Suprapubic skin (tissue), 4 donors: ENCODE measurements around the gene BARHL1. TPM values are rescaled to one million over a fixed set of nuclear protein-coding genes. Genes with fewer than 3 reads are reported as not detected.

Experiments
- DNase-seq, 2 donors: peaks; one replicate each; pipeline ENCODE4 v3.0.0-alpha.2; 2019; ENCODE audit warnings: low spot score in 2 of 2
- H3K27ac ChIP-seq: fragments of 200-600 bp; sonication (generic); one replicate; pipeline ENCODE4 v1.5.1; 2019
- H3K27me3 ChIP-seq: fragments of 200-600 bp; sonication (generic); one replicate; pipeline ENCODE4 v1.5.1; 2019
- H3K36me3 ChIP-seq: fragments of 200-600 bp; sonication (generic); one replicate; pipeline ENCODE4 v1.5.1; 2019
- H3K4me1 ChIP-seq: fragments of 200-600 bp; sonication (generic); one replicate; pipeline ENCODE4 v1.5.1; 2019
- H3K4me3 ChIP-seq: fragments of 200-600 bp; sonication (generic); one replicate; pipeline ENCODE4 v1.5.1; 2019; ENCODE audit warnings: mild to moderate bottlenecking
- H3K9me3 ChIP-seq: fragments of 200-600 bp; sonication (generic); one replicate; pipeline ENCODE4 v1.5.1; 2019
- CTCF ChIP-seq, 2 donors: fragments of 200-600 bp in 1 of 2; fragments of 450-650 bp in 1 of 2; sonication (generic) in 1 of 2; IDR thresholded peaks; one replicate each; pipeline ENCODE4 v1.5.1; 2016 to 2019; ENCODE audit warnings: antibody characterized with exemption in 2 of 2, mild to moderate bottlenecking in 1 of 2, moderate library complexity in 1 of 2
- EP300 ChIP-seq: sonication (generic); formaldehyde crosslinking; IDR thresholded peaks from one replicate; pipeline ENCODE4 v1.6.1; 2017; ENCODE audit warnings: antibody characterized with exemption
- POLR2A ChIP-seq, 2 donors: fragments of 450-650 bp; IDR thresholded peaks; one replicate each; pipeline ENCODE4 v1.6.1; 2017; ENCODE audit warnings: antibody characterized with exemption in 2 of 2, mild to moderate bottlenecking in 2 of 2, moderate library complexity in 2 of 2
- POLR2AphosphoS5 ChIP-seq, 3 donors: sonication (generic); formaldehyde crosslinking; IDR thresholded peaks; one replicate each; pipeline ENCODE4 v1.6.1; 2017; ENCODE audit warnings: antibody characterized with exemption in 3 of 3
- WGBS: methylation state at CpG from one replicate; pipeline ENCODE4 v1.1.5; 2018; 5-methylcytosine and 5-hydroxymethylcytosine counted together
- total RNA-seq, 4 donors: library from RNA; depleted of rRNA; stranded (reverse); fragments of >200 nt; gene quantifications; one replicate each; pipeline ENCODE4 v1.1.0, GENCODE V29; 2016

BARHL1 gene
- total RNA-seq, 4 donors from 2014 or later = not detected

- no peak overlapping the region for H3K4me3 ChIP-seq
- TF ChIP-seq EP300 (no peak), POLR2AphosphoS5 (IDR thresholded peaks at IDR 0.05) (no peak), POLR2A (IDR thresholded peaks at IDR 0.05) (no peak)
- no peaks in the 10 kb centered on the region for H3K36me3 ChIP-seq
- no peaks in the 10 kb centered on the region for H3K9me3 ChIP-seq
- WGBS = 77% methylated on average over 5 of the region's 5 CpGs
- peaks cover 8% of the 10 kb centered on the region for H3K4me1 ChIP-seq
- peaks cover 88% of the 10 kb centered on the region for H3K27me3 ChIP-seq
- no peak for DNase-seq
- H3K27ac ChIP-seq = no peak overlapping the region
These were observed 6.6 kb upstream of the BARHL1 start for GRCh38 chr9:132575811-132576210.

GRCh38 chr9:132577119-132577518 is 5.3 kb upstream of the BARHL1 start:
- Histone ChIP-seq H3K27me3 (peaks cover 98% of the 10 kb centered on the region), H3K9me3 (no peaks in the 10 kb centered on the region), H3K4me1 (peaks cover 17% of the 10 kb centered on the region), H3K4me3 (no peak overlapping the region), H3K36me3 (no peaks in the 10 kb centered on the region), H3K27ac (no peak overlapping the region)
- TF ChIP-seq EP300 (no peak), POLR2AphosphoS5 (IDR thresholded peaks at IDR 0.05) (no peak), POLR2A (IDR thresholded peaks at IDR 0.05) (no peak), CTCF (IDR thresholded peaks at IDR 0.05) (no peak)
- DNase-seq = no peak

- DNase-seq = no peak
- Histone ChIP-seq H3K4me1 (peaks cover 23% of the 10 kb centered on the region), H3K27ac (no peak overlapping the region), H3K9me3 (no peaks in the 10 kb centered on the region), H3K36me3 (no peaks in the 10 kb centered on the region), H3K27me3 (peaks cover 98% of the 10 kb centered on the region), H3K4me3 (no peak overlapping the region)
- TF ChIP-seq POLR2AphosphoS5 (IDR thresholded peaks at IDR 0.05) (no peak), EP300 (no peak), POLR2A (IDR thresholded peaks at IDR 0.05) (no peak)
- WGBS = 32% methylated on average over 7 of the region's 7 CpGs
These were observed 4.0 kb upstream of the BARHL1 start for GRCh38 chr9:132578367-132578932.

- 9% methylated on average over 15 of the region's 15 CpGs for WGBS
- Histone ChIP-seq H3K4me1 (peaks cover 23% of the 10 kb centered on the region), H3K27ac (no peak overlapping the region), H3K4me3 (no peak overlapping the region), H3K27me3 (peaks cover 100% of the 10 kb centered on the region), H3K9me3 (no peaks in the 10 kb centered on the region), H3K36me3 (no peaks in the 10 kb centered on the region)
- no peak for DNase-seq
- TF ChIP-seq CTCF (IDR thresholded peaks at IDR 0.05) = no peak
- TF ChIP-seq POLR2AphosphoS5 (IDR thresholded peaks at IDR 0.05) = no peak
- TF ChIP-seq POLR2A (IDR thresholded peaks at IDR 0.05) = no peak
- TF ChIP-seq EP300 = no peak
These were observed 3.0 kb upstream of the BARHL1 start for GRCh38 chr9:132579427-132579798.

- Histone ChIP-seq H3K27me3 (peaks cover 100% of the 10 kb centered on the region), H3K4me3 (no peak overlapping the region), H3K4me1 (peaks cover 32% of the 10 kb centered on the region), H3K27ac (no peak overlapping the region), H3K36me3 (no peaks in the 10 kb centered on the region), H3K9me3 (no peaks in the 10 kb centered on the region)
- WGBS = 11% methylated on average over 20 of the region's 37 CpGs
- no peak for DNase-seq
- TF ChIP-seq EP300 = no peak
- TF ChIP-seq CTCF (IDR thresholded peaks at IDR 0.05) = no peak
- TF ChIP-seq POLR2AphosphoS5 (IDR thresholded peaks at IDR 0.05) = no peak
- TF ChIP-seq POLR2A (IDR thresholded peaks at IDR 0.05) = no peak
These were observed 579 bp downstream of the BARHL1 start for GRCh38 chr9:132582786-132583583.

GRCh38 chr9:132583584-132584304 is 1.3 kb downstream of the BARHL1 start:
- no peaks in the 10 kb centered on the region for H3K36me3 ChIP-seq
- DNase-seq = no peak
- TF ChIP-seq POLR2A (IDR thresholded peaks at IDR 0.05) = no peak
- no peak for TF ChIP-seq CTCF (IDR thresholded peaks at IDR 0.05)
- TF ChIP-seq EP300 = no peak
- no peak for TF ChIP-seq POLR2AphosphoS5 (IDR thresholded peaks at IDR 0.05)
- no peak overlapping the region for H3K4me3 ChIP-seq
- no peaks in the 10 kb centered on the region for H3K9me3 ChIP-seq
- H3K4me1 ChIP-seq = peaks cover 32% of the 10 kb centered on the region
- no peak overlapping the region for H3K27ac ChIP-seq
- 6% methylated on average over 8 of the region's 8 CpGs for WGBS
- peaks cover 100% of the 10 kb centered on the region for H3K27me3 ChIP-seq
